GM18511 (cell line): ENCODE results near the gene ZNF808.
A peak's percentile ranks its signal among the peaks of the same experiment; 100 is the strongest.
"Not testable (repeated sequence)": the region's sequence is repeated elsewhere in the genome, so short reads cannot be mapped to it uniquely, and the experiment has no call there.

Experiments
- ATAC-seq: cut with Tn5 transposase; IDR thresholded peaks from one replicate; pipeline ENCODE4 v1.9.1; 2021; ENCODE audit warnings: mild to moderate bottlenecking, moderate library complexity; ENCODE audit not compliant: unreplicated experiment

Gene ZNF808

GRCh38 chr19:52535771-52536447 lies 8.4 kb downstream of the ZNF808 start:
- ATAC-seq = peak; percentile 89

GRCh38 chr19:52536448-52536800 lies 9.0 kb downstream of the ZNF808 start:
- ATAC-seq = peak; percentile 39

- not testable (repeated sequence) for ATAC-seq
Observed at GRCh38 chr19:52538815-52539214, 11.3 kb downstream of the ZNF808 start.

GRCh38 chr19:52541176-52541575 lies 13.7 kb downstream of the ZNF808 start:
- ATAC-seq = not testable (repeated sequence)

GRCh38 chr19:52541608-52542007 lies 14.1 kb downstream of the ZNF808 start:
- ATAC-seq = no peak

GRCh38 chr19:52542541-52542940 lies 15.1 kb downstream of the ZNF808 start:
- not testable (repeated sequence) for ATAC-seq

- no peak for ATAC-seq
Observed at GRCh38 chr19:52542984-52543664, 15.7 kb downstream of the ZNF808 start.

- ATAC-seq = no peak
Observed at GRCh38 chr19:52554216-52554971, 26.9 kb downstream of the ZNF808 start.

GRCh38 chr19:52557231-52557995 lies 29.9 kb downstream of the ZNF808 start:
- no peak for ATAC-seq

GRCh38 chr19:52558732-52559445 lies 31.4 kb downstream of the ZNF808 start:
- ATAC-seq = not testable (repeated sequence)

GRCh38 chr19:52561611-52562010 lies 34.1 kb downstream of the ZNF808 start:
- ATAC-seq = not testable (repeated sequence)

- ATAC-seq = no peak
Observed at GRCh38 chr19:52566121-52566520, 38.7 kb downstream of the ZNF808 start.

GRCh38 chr19:52566588-52566987 lies 39.1 kb downstream of the ZNF808 start:
- ATAC-seq = no peak

GRCh38 chr19:52567921-52568320 lies 40.5 kb downstream of the ZNF808 start:
- no peak for ATAC-seq

- ATAC-seq = not testable (repeated sequence)
Observed at GRCh38 chr19:52569638-52569999, 42.2 kb downstream of the ZNF808 start.

- ATAC-seq = peak; percentile 98
Observed at GRCh38 chr19:52570000-52570861, 42.8 kb downstream of the ZNF808 start, which contains the start of gene ZNF701. Gene ZNF701 (plus strand): TSS chr19:52570287. CDS start chr19:52574148, 3,861 bp downstream.

GRCh38 chr19:52584736-52585440 lies 57.4 kb downstream of the ZNF808 start:
- no peak for ATAC-seq

GRCh38 chr19:52585604-52586003 lies 58.1 kb downstream of the ZNF808 start:
- no peak for ATAC-seq

GRCh38 chr19:52590728-52591127 lies 63.3 kb downstream of the ZNF808 start:
- no peak for ATAC-seq
